GM08714 (cell line): ENCODE data around the gene NEK4.

Source experiments
- H3K4me3 ChIP-seq: fragments of 200-500 bp; sonication (Bioruptor generic); 2 replicates; pipeline ENCODE4 v1.5.1; 2014; ENCODE audit warnings: mild to moderate bottlenecking, low read length, inconsistent platforms
- ZNF274 ChIP-seq: IDR thresholded peaks from 2 replicates; pipeline ENCODE4 v1.6.1; 2012; ENCODE audit warnings: mild to moderate bottlenecking, low read depth, low read length

Gene NEK4

GRCh38 chr3:52770496-52771333 is at the start of gene NEK4:
TSS of gene NEK4 (minus strand) at chr3:52770940. CDS start at chr3:52770746, 194 bp downstream.
- peak within 1 kb of the TSS; percentile 78 for H3K4me3 ChIP-seq
- no peak for TF ChIP-seq ZNF274

- no peak overlapping the region for H3K4me3 ChIP-seq
- no peak for TF ChIP-seq ZNF274
Observed at GRCh38 chr3:52819936-52820335, 49.2 kb upstream of the NEK4 start.

- H3K4me3 ChIP-seq = no peak overlapping the region
- TF ChIP-seq ZNF274 = no peak
Observed at GRCh38 chr3:52817860-52818259, 47.1 kb upstream of the NEK4 start.

GRCh38 chr3:52817221-52817620 is 46.5 kb upstream of the NEK4 start:
- TF ChIP-seq ZNF274 = no peak
- H3K4me3 ChIP-seq = no peak overlapping the region

GRCh38 chr3:52816654-52817053 is 45.9 kb upstream of the NEK4 start:
- H3K4me3 ChIP-seq = no peak overlapping the region
- TF ChIP-seq ZNF274 = no peak

- no peak overlapping the region for H3K4me3 ChIP-seq
- TF ChIP-seq ZNF274 = no peak
Observed at GRCh38 chr3:52816199-52816598, 45.5 kb upstream of the NEK4 start.

- TF ChIP-seq ZNF274 = no peak
- H3K4me3 ChIP-seq = no peak overlapping the region
Observed at GRCh38 chr3:52813810-52814209, 43.1 kb upstream of the NEK4 start.

GRCh38 chr3:52811452-52812011 is 40.8 kb upstream of the NEK4 start:
- no peak for TF ChIP-seq ZNF274
- no peak overlapping the region for H3K4me3 ChIP-seq

- no peak overlapping the region for H3K4me3 ChIP-seq
- TF ChIP-seq ZNF274 = no peak
Observed at GRCh38 chr3:52810923-52811322, 40.2 kb upstream of the NEK4 start.

GRCh38 chr3:52809662-52810377 is 39.1 kb upstream of the NEK4 start:
- H3K4me3 ChIP-seq = no peak overlapping the region
- no peak for TF ChIP-seq ZNF274

GRCh38 chr3:52809149-52809548 is 38.4 kb upstream of the NEK4 start:
- H3K4me3 ChIP-seq = no peak overlapping the region
- TF ChIP-seq ZNF274 = no peak

GRCh38 chr3:52805270-52806039 is 34.7 kb upstream of the NEK4 start:
- TF ChIP-seq ZNF274 = no peak
- no peak overlapping the region for H3K4me3 ChIP-seq

- no peak for TF ChIP-seq ZNF274
- H3K4me3 ChIP-seq = no peak overlapping the region
Observed at GRCh38 chr3:52801839-52802238, 31.1 kb upstream of the NEK4 start.

- no peak overlapping the region for H3K4me3 ChIP-seq
- TF ChIP-seq ZNF274 = no peak
Observed at GRCh38 chr3:52800079-52800478, 29.3 kb upstream of the NEK4 start.
